GM23338 (cell line): ENCODE measurements around the gene UBA3.

ENCODE experiments used
- CTCF ChIP-seq, 2 experiments: fragments of 200-600 bp in 1 of 2; sonication (generic) in 1 of 2; conservative IDR thresholded peaks; 2 replicates each; pipeline versions ENCODE4 v1.5.1 to v1.6.1; 2016 to 2017; ENCODE audit warnings: antibody characterized with exemption in 2 of 2, low read depth in 2 of 2, mild to moderate bottlenecking in 2 of 2, moderate library complexity in 1 of 2
- EZH2 ChIP-seq: fragments of 200-600 bp; sonication (generic); IDR thresholded peaks from one replicate; pipeline ENCODE4 v1.8.0; 2017; ENCODE audit warnings: antibody characterized with exemption, mild to moderate bottlenecking, low read depth; ENCODE audit not compliant: unreplicated experiment
- EZH2phosphoT487 ChIP-seq: fragments of 200-600 bp; sonication (generic); IDR thresholded peaks from one replicate; pipeline ENCODE4 v1.8.1; 2018; ENCODE audit warnings: antibody characterized with exemption; ENCODE audit not compliant: unreplicated experiment
- POLR2AphosphoS5 ChIP-seq: IDR thresholded peaks from 2 replicates; pipeline ENCODE4 v1.6.1; 2016; ENCODE audit warnings: antibody characterized with exemption, low read depth
- TF ChIP-seq, protein P1 (sequence below): IDR thresholded peaks from one replicate; pipeline ENCODE4 v1.6.1; 2018; ENCODE audit warnings: antibody characterized with exemption; ENCODE audit not compliant: unreplicated experiment

- TF ChIP-seq CTCF (conservative IDR thresholded peaks at IDR 0.05; ENCODE audit: low read depth in 2 of 2), result no peak
- no peak for TF ChIP-seq POLR2AphosphoS5
- TF ChIP-seq, protein P1, sequence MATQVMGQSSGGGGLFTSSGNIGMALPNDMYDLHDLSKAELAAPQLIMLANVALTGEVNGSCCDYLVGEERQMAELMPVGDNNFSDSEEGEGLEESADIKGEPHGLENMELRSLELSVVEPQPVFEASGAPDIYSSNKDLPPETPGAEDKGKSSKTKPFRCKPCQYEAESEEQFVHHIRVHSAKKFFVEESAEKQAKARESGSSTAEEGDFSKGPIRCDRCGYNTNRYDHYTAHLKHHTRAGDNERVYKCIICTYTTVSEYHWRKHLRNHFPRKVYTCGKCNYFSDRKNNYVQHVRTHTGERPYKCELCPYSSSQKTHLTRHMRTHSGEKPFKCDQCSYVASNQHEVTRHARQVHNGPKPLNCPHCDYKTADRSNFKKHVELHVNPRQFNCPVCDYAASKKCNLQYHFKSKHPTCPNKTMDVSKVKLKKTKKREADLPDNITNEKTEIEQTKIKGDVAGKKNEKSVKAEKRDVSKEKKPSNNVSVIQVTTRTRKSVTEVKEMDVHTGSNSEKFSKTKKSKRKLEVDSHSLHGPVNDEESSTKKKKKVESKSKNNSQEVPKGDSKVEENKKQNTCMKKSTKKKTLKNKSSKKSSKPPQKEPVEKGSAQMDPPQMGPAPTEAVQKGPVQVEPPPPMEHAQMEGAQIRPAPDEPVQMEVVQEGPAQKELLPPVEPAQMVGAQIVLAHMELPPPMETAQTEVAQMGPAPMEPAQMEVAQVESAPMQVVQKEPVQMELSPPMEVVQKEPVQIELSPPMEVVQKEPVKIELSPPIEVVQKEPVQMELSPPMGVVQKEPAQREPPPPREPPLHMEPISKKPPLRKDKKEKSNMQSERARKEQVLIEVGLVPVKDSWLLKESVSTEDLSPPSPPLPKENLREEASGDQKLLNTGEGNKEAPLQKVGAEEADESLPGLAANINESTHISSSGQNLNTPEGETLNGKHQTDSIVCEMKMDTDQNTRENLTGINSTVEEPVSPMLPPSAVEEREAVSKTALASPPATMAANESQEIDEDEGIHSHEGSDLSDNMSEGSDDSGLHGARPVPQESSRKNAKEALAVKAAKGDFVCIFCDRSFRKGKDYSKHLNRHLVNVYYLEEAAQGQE, result no peak
- no peak for TF ChIP-seq EZH2
- TF ChIP-seq EZH2phosphoT487, result no peak
Observed at GRCh38 chr3:69063636-69064035, 16.5 kb downstream of the UBA3 start.
